Neural cell (in vitro differentiated cells): ENCODE measurements around the gene NEURL1.

Experiments used
- EP300 ChIP-seq: fragments of 450-650 bp; conservative IDR thresholded peaks from 2 replicates; pipeline ENCODE4 v1.6.1; 2014; ENCODE audit warnings: antibody characterized with exemption, mild to moderate bottlenecking, moderate library complexity; ENCODE audit not compliant: poor library complexity, severe bottlenecking
- EZH2 ChIP-seq: fragments of 200-600, 300-800 bp; shearing (Covaris generic), sonication (generic); IDR thresholded peaks from 2 replicates; pipeline ENCODE4 v1.6.1; 2014; ENCODE audit warnings: antibody characterized with exemption, low read length, borderline replicate concordance, mild to moderate bottlenecking; ENCODE audit not compliant: insufficient read depth, poor library complexity, severe bottlenecking
- POLR2AphosphoS5 ChIP-seq: IDR thresholded peaks from 2 replicates; pipeline ENCODE4 v1.6.1; 2012
- TF ChIP-seq, protein P1 (sequence below): fragments of 450-650 bp; IDR thresholded peaks from 2 replicates; pipeline ENCODE4 v1.5.1; 2014; ENCODE audit warnings: antibody characterized with exemption, mild to moderate bottlenecking, moderate library complexity; ENCODE audit not compliant: poor library complexity, severe bottlenecking

DNA sequence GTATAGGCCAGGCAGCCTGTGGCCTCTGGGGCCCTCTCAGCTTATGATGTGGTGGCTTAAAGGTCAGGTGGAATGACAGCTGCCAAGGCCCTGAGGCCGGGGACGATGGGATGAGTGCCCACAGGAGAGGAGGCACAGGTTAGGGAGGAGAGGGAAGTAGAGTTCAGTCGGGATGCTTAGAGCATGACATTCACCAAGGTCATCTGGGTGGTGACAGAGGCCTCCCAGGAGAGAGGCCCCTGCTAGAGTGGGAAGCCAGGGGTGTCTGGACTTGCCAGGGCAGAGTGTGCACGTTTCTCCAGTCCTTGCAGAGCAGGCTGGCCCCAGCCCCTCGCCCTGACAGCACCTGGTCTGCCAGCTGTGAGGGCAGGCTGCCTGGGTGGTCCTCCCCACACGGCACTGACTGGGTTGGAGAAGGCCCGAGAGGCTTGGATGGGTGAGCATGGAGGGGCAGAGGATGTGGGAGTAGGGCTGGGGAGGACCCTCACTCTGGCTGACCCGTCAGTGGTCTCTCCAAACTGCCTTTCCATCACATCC, 36.3 kb upstream of the NEURL1 start:
- TF ChIP-seq POLR2AphosphoS5 (no peak), EP300 (no peak), EZH2 (no peak)
- TF ChIP-seq, protein P1, sequence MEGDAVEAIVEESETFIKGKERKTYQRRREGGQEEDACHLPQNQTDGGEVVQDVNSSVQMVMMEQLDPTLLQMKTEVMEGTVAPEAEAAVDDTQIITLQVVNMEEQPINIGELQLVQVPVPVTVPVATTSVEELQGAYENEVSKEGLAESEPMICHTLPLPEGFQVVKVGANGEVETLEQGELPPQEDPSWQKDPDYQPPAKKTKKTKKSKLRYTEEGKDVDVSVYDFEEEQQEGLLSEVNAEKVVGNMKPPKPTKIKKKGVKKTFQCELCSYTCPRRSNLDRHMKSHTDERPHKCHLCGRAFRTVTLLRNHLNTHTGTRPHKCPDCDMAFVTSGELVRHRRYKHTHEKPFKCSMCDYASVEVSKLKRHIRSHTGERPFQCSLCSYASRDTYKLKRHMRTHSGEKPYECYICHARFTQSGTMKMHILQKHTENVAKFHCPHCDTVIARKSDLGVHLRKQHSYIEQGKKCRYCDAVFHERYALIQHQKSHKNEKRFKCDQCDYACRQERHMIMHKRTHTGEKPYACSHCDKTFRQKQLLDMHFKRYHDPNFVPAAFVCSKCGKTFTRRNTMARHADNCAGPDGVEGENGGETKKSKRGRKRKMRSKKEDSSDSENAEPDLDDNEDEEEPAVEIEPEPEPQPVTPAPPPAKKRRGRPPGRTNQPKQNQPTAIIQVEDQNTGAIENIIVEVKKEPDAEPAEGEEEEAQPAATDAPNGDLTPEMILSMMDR, result no peak
